GM12878 (cell line): ENCODE measurements around the gene CACNA1D.

Experiments
- ATF3 ChIP-seq: IDR thresholded peaks from 2 replicates; pipeline ENCODE4 v1.6.1; 2011; ENCODE audit warnings: low read depth, mild to moderate bottlenecking, low read length, moderate library complexity, borderline replicate concordance; ENCODE audit errors: extremely low read depth
- CREM ChIP-seq: IDR thresholded peaks from 2 replicates; pipeline ENCODE4 v1.6.1; 2014; ENCODE audit warnings: antibody characterized with exemption, low read depth
- GABPA ChIP-seq: IDR thresholded peaks from 2 replicates; pipeline ENCODE4 v1.6.1; 2014; ENCODE audit warnings: antibody characterized with exemption, low read depth, mild to moderate bottlenecking, inconsistent platforms

- TF ChIP-seq ATF3 = no peak
- TF ChIP-seq GABPA = no peak
- no peak for TF ChIP-seq CREM
These were observed 109.8 kb downstream of the CACNA1D start for GRCh38 chr3:53604232-53604631.
